Tibial nerve (tissue), 4 donors: ENCODE data around the gene PSD4. TPM values are rescaled to one million over a fixed set of nuclear protein-coding genes. Genes with fewer than 3 reads are reported as not detected.

Experiments used
- DNase-seq, 2 donors: peaks; one replicate each; pipeline ENCODE4 v3.0.0-alpha.2; 2019; ENCODE audit warnings: low spot score in 2 of 2
- H3K27ac ChIP-seq, 4 donors: fragments of 200-600 bp; sonication (generic) in 3 of 4; one replicate each; pipeline ENCODE4 v1.5.1; 2017 to 2019; ENCODE audit warnings: mild to moderate bottlenecking in 1 of 4
- H3K27me3 ChIP-seq, 2 donors: fragments of 200-600 bp; sonication (generic) in 1 of 2; one replicate each; pipeline versions ENCODE4 v1.5.1 to v1.6.0; 2017 to 2019
- H3K36me3 ChIP-seq, 3 donors: fragments of 200-600 bp; sonication (generic); one replicate each; pipeline ENCODE4 v1.5.1; 2018 to 2019
- H3K4me1 ChIP-seq, 4 donors: fragments of 200-600 bp; sonication (generic) in 3 of 4; one replicate each; pipeline ENCODE4 v1.5.1; 2017 to 2019
- H3K4me3 ChIP-seq, 4 donors: fragments of 200-600 bp; sonication (generic) in 3 of 4; one replicate each; pipeline ENCODE4 v1.5.1; 2017 to 2019; ENCODE audit warnings: mild to moderate bottlenecking in 1 of 4, moderate library complexity in 1 of 4
- H3K9me3 ChIP-seq, 4 donors: fragments of 200-600 bp; sonication (generic) in 3 of 4; one replicate each; pipeline ENCODE4 v1.5.1; 2017 to 2019
- EP300 ChIP-seq, 2 donors: sonication (generic); formaldehyde crosslinking; IDR thresholded peaks; one replicate each; pipeline ENCODE4 v1.6.1; 2017; ENCODE audit warnings: antibody characterized with exemption in 2 of 2, mild to moderate bottlenecking in 1 of 2
- POLR2A ChIP-seq, 2 donors: fragments of 450-650 bp; IDR thresholded peaks; one replicate each; pipeline ENCODE4 v1.6.1; 2017; ENCODE audit warnings: antibody characterized with exemption in 2 of 2, mild to moderate bottlenecking in 2 of 2, moderate library complexity in 2 of 2
- WGBS, 2 donors: methylation state at CpG; one replicate each; pipeline ENCODE4 v1.1.5; 2018; 5-methylcytosine and 5-hydroxymethylcytosine counted together
- total RNA-seq, 4 donors: library from RNA; depleted of rRNA; stranded (reverse); fragments of >200 nt; gene quantifications; one replicate each; pipeline ENCODE4 v1.1.0, GENCODE V29; 2016
- TF ChIP-seq, protein P1 (sequence below), 5 experiments: fragments of 200-600 bp in 3 of 5; fragments of 450-650 bp in 2 of 5; sonication (generic) in 3 of 5; IDR thresholded peaks; one replicate each; pipeline ENCODE4 v1.5.1; 2016 to 2019; ENCODE audit warnings: antibody characterized with exemption in 5 of 5, mild to moderate bottlenecking in 3 of 5, moderate library complexity in 2 of 5

Gene PSD4
- total RNA-seq, 4 donors from 2014 or later = 8.7 to 20.7 (median 11.3) TPM

DNA sequence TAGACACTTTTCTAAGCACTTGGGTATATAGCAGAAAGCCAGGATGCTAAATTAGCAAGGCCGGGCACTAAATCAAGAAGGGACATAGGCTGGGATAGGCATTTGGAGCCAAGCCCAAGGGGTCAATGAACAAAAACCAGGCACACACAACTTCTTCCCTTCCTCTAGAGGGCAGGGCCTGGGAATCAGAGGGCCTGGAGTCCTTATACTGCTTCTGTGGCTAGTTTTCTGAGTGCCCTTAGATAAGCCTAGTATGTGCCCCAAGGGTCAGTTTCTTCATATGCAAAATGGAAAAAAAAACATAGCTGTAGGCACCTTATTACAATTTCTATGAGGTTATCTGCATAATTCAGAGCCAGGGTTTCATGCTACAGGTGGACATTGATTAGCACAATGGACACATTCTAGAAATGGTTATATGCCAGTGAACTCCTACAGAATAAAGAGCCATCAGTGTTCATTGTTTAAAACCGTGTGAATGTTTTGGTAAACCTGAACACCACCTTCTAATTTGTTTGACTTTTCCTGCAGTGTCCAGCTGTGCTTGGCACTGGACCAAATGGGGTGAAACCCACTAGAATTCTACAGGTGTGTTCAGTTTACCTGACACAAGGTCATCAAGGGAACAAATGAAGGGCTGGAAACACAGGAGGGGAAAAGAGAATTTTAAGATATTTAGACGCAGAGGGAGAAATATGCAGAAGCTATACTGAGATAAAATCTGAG lies 55.4 kb downstream of the PSD4 start:
- Histone ChIP-seq H3K4me3 (no peak overlapping the region), H3K4me1 (peaks cover 0 to 12% (median 0%) of the 10 kb centered on the region in 4 donors), H3K27me3 (no peaks in the 10 kb centered on the region), H3K27ac (no peak overlapping the region), H3K9me3 (no peaks in the 10 kb centered on the region), H3K36me3 (no peaks in the 10 kb centered on the region)
- 48 to 59% methylated on average over 3 of the region's 3 CpGs for whole genome bisulfite sequencing, 2 donors
- TF ChIP-seq, protein P1, sequence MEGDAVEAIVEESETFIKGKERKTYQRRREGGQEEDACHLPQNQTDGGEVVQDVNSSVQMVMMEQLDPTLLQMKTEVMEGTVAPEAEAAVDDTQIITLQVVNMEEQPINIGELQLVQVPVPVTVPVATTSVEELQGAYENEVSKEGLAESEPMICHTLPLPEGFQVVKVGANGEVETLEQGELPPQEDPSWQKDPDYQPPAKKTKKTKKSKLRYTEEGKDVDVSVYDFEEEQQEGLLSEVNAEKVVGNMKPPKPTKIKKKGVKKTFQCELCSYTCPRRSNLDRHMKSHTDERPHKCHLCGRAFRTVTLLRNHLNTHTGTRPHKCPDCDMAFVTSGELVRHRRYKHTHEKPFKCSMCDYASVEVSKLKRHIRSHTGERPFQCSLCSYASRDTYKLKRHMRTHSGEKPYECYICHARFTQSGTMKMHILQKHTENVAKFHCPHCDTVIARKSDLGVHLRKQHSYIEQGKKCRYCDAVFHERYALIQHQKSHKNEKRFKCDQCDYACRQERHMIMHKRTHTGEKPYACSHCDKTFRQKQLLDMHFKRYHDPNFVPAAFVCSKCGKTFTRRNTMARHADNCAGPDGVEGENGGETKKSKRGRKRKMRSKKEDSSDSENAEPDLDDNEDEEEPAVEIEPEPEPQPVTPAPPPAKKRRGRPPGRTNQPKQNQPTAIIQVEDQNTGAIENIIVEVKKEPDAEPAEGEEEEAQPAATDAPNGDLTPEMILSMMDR (IDR thresholded peaks at IDR 0.05) = no peak
- TF ChIP-seq POLR2A (IDR thresholded peaks at IDR 0.05) (no peak), EP300 (IDR thresholded peaks at IDR 0.05) (no peak)
- DNase-seq = no peak

DNA sequence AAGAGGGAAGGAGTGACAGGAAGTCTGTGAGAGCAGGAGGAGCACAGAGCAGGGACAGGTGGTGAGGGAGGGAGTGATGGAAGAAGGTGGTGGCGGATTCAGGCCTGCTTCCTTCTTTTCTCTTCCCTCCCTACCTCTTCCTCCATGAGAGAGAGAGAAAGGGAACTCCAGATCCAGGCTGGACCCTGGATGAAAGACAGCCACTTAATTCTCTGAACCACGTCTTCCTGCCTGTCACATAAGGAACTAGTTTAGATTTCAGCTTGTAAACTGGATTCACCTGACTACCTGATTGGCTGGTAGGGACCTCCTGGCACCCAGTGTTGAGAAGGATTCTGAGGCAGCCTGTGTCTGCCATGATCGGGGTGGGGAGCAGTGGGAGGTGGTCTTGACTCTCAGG lies 56.0 kb downstream of the PSD4 start:
- no peak for DNase-seq
- WGBS, 2 donors = 87 to 91% methylated on average over 3 of the region's 3 CpGs
- Histone ChIP-seq H3K4me1 (peaks cover 0 to 16% (median 0%) of the 10 kb centered on the region in 4 donors), H3K36me3 (no peaks in the 10 kb centered on the region), H3K4me3 (no peak overlapping the region), H3K27ac (no peak overlapping the region), H3K27me3 (no peaks in the 10 kb centered on the region), H3K9me3 (no peaks in the 10 kb centered on the region)
- no peak for TF ChIP-seq POLR2A (IDR thresholded peaks at IDR 0.05)
- TF ChIP-seq, protein P1 (IDR thresholded peaks at IDR 0.05) = no peak
- no peak for TF ChIP-seq EP300 (IDR thresholded peaks at IDR 0.05)

DNA sequence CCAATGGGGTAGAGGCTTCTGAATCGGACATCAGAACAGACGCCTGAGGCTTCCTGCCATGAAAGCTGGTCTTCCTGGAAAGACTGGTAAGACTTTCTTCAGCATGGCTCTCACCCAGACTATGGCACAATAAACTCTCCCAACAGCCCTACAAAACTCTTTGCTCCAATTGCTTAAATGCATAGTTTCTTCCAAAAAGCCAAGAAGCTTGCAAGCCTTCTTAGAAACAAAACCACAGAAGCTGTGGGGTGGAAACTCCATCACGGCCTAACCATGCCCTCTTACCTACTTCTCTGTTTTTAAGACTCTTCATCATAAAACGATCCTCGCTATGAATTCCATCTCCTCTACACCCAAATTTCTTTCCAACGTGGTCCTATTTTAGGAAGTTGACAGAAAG lies 56.8 kb downstream of the PSD4 start:
- H3K4me3 ChIP-seq = no peak overlapping the region
- 75 to 88% methylated on average over 6 of the region's 6 CpGs for WGBS, 2 donors
- H3K9me3 ChIP-seq = no peaks in the 10 kb centered on the region
- no peaks in the 10 kb centered on the region for H3K36me3 ChIP-seq
- peaks cover 0 to 14% (median 0%) of the 10 kb centered on the region in 4 donors for H3K4me1 ChIP-seq
- H3K27me3 ChIP-seq = no peaks in the 10 kb centered on the region
- DNase-seq = no peak
- TF ChIP-seq, protein P1 (IDR thresholded peaks at IDR 0.05) = no peak
- TF ChIP-seq POLR2A (IDR thresholded peaks at IDR 0.05) (no peak), EP300 (IDR thresholded peaks at IDR 0.05) (no peak)
- H3K27ac ChIP-seq = no peak overlapping the region

DNA sequence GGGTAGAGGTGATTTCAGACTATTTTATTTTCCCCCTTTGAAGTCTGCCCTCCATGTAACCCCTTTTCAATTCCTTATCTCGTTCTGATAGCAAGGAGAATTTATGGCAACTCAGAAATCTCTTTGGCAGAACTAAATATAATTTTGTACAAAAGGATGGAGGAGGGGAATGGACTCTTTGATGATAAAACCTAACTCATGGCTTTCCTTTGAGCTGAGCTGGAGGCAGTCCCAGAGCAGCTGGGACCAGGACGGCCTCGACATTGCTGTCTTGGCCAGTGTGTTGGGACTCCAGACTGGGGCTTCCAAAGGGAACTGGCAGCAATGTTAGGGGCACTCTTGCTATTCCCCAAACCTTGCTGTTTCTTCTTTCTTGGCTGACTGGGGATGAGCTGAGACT lies 57.3 kb downstream of the PSD4 start:
- no peak overlapping the region for H3K4me3 ChIP-seq
- H3K4me1 ChIP-seq = peaks cover 0 to 9% (median 0%) of the 10 kb centered on the region in 4 donors
- TF ChIP-seq POLR2A (IDR thresholded peaks at IDR 0.05) (no peak), EP300 (IDR thresholded peaks at IDR 0.05) (no peak)
- TF ChIP-seq, protein P1 (IDR thresholded peaks at IDR 0.05) = no peak
- H3K27ac ChIP-seq = no peak overlapping the region
- H3K36me3 ChIP-seq = no peaks in the 10 kb centered on the region
- 63 to 68% methylated on average over 3 of the region's 3 CpGs for WGBS, 2 donors
- DNase-seq = no peak
- H3K27me3 ChIP-seq = no peaks in the 10 kb centered on the region
- H3K9me3 ChIP-seq = no peaks in the 10 kb centered on the region

DNA sequence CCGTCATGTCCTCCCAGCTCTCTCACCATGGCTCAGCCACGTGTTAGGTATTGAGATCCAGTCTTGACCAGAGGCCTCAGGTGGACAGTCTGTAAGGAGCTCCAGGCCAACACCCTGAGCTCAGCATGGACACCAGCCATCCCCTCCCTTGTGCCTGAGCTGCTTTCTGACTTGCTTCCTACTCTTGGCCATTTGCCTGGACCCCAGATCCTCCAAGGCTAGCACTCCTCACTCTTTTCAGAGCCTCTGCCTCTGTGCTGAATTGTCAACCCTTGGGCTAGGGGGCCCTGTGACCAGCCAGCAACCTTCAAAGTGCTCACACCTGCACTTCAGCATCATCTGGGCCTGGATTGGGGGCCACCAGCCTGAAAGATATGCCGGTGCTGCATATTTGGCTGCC lies 58.4 kb downstream of the PSD4 start:
- no peaks in the 10 kb centered on the region for H3K36me3 ChIP-seq
- no peak overlapping the region for H3K27ac ChIP-seq
- DNase-seq = no peak
- H3K27me3 ChIP-seq = no peaks in the 10 kb centered on the region
- TF ChIP-seq, protein P1 (IDR thresholded peaks at IDR 0.05) = no peak
- TF ChIP-seq EP300 (IDR thresholded peaks at IDR 0.05) (no peak), POLR2A (IDR thresholded peaks at IDR 0.05) (no peak)
- no peak overlapping the region for H3K4me3 ChIP-seq
- peaks cover 0 to 9% (median 0%) of the 10 kb centered on the region in 4 donors for H3K4me1 ChIP-seq
- WGBS, 2 donors = 90 to 95% methylated on average over 3 of the region's 3 CpGs
- no peaks in the 10 kb centered on the region for H3K9me3 ChIP-seq
